H4 (cell line): ENCODE data around the gene RAB27A. TPM values are rescaled to one million over a fixed set of nuclear protein-coding genes. Genes with fewer than 3 reads are reported as not detected.
"Not testable (repeated sequence)": the region's sequence is repeated elsewhere in the genome, so short reads cannot be mapped to it uniquely, and the experiment has no call there.

Experiments
- DNase-seq: peaks from one replicate; pipeline ENCODE4 v3.0.0-alpha.2; 2015; ENCODE audit warnings: low spot score
- total RNA-seq: library from RNA; depleted of rRNA; stranded (reverse); fragments of >200 nt; shearing (Covaris generic); gene quantifications from 2 replicates; pipeline ENCODE4 v1.2.3, GENCODE V29; 2014

RAB27A gene
- total RNA-seq, 1 experiment from 2014 or later = 15.9 TPM

- DNase-seq = peak; percentile 27
Observed at GRCh38 chr15:55250392-55250791, 39.2 kb downstream of the RAB27A start.

GRCh38 chr15:55249885-55250284 lies 39.7 kb downstream of the RAB27A start:
- DNase-seq = not testable (repeated sequence)

- DNase-seq = no peak
Observed at GRCh38 chr15:55248895-55249294, 40.7 kb downstream of the RAB27A start.

- DNase-seq = no peak
Observed at GRCh38 chr15:55247766-55248427, 41.7 kb downstream of the RAB27A start.

GRCh38 chr15:55247311-55247710 lies 42.3 kb downstream of the RAB27A start:
- no peak for DNase-seq

GRCh38 chr15:55246567-55246966 lies 43.0 kb downstream of the RAB27A start:
- no peak for DNase-seq

GRCh38 chr15:55245059-55245458 lies 44.6 kb downstream of the RAB27A start:
- DNase-seq = no peak

GRCh38 chr15:55241891-55242290 lies 47.7 kb downstream of the RAB27A start:
- DNase-seq = no peak

- DNase-seq = no peak
Observed at GRCh38 chr15:55241186-55241585, 48.4 kb downstream of the RAB27A start.

- no peak for DNase-seq
Observed at GRCh38 chr15:55240125-55240760, 49.4 kb downstream of the RAB27A start.

- DNase-seq = no peak
Observed at GRCh38 chr15:55239440-55240124, 50.0 kb downstream of the RAB27A start.

- no peak for DNase-seq
Observed at GRCh38 chr15:55238877-55239276, 50.7 kb downstream of the RAB27A start.

- no peak for DNase-seq
Observed at GRCh38 chr15:55237219-55238130, 52.1 kb downstream of the RAB27A start.

- no peak for DNase-seq
Observed at GRCh38 chr15:55235546-55236036, 54.0 kb downstream of the RAB27A start.

GRCh38 chr15:55234800-55235104 lies 54.9 kb downstream of the RAB27A start:
- no peak for DNase-seq

- no peak for DNase-seq
Observed at GRCh38 chr15:55234104-55234799, 55.4 kb downstream of the RAB27A start.

- no peak for DNase-seq
Observed at GRCh38 chr15:55231455-55231854, 58.2 kb downstream of the RAB27A start.

GRCh38 chr15:55230953-55231352 lies 58.7 kb downstream of the RAB27A start:
- DNase-seq = no peak

GRCh38 chr15:55230051-55230670 lies 59.5 kb downstream of the RAB27A start:
- DNase-seq = no peak

- no peak for DNase-seq
Observed at GRCh38 chr15:55226127-55226526, 63.5 kb downstream of the RAB27A start.

- peak; percentile 19 for DNase-seq
Observed at GRCh38 chr15:55224892-55225291, 64.7 kb downstream of the RAB27A start.
